WTC11 (cell line): ENCODE results near the gene PARD6A.

Experiments
- CDX4 ChIP-seq: fragments of 250-450 bp; sonication (Bioruptor Pico); IDR thresholded peaks from 2 replicates; pipeline ENCODE4 v1.9.0; 2021; ENCODE audit warnings: moderate library complexity, mild to moderate bottlenecking, inconsistent platforms, borderline replicate concordance
- CREM ChIP-seq: sonication (generic); formaldehyde crosslinking; IDR thresholded peaks from 2 replicates; pipeline ENCODE4 v1.8.1; 2022; ENCODE audit warnings: mild to moderate bottlenecking, missing genetic modification reagents, moderate library complexity
- CTCF ChIP-seq: fragments of 200-600 bp; IDR thresholded peaks from 2 replicates; pipeline ENCODE4 v1.8.0; 2022; ENCODE audit warnings: antibody characterized with exemption
- IRF1 ChIP-seq: sonication (generic); formaldehyde crosslinking; IDR thresholded peaks from 2 replicates; pipeline ENCODE4 v1.8.0; 2023; ENCODE audit warnings: missing genetic modification reagents
- NFYB ChIP-seq: sonication (generic); formaldehyde crosslinking; conservative IDR thresholded peaks from 2 replicates; pipeline ENCODE4 v1.8.0; 2022; ENCODE audit warnings: low read depth, missing genetic modification reagents
- PREB ChIP-seq: sonication (generic); formaldehyde crosslinking; IDR thresholded peaks from 2 replicates; pipeline ENCODE4 v1.8.1; 2022; ENCODE audit warnings: mild to moderate bottlenecking, missing genetic modification reagents, moderate library complexity, borderline replicate concordance
- ZNF416 ChIP-seq: fragments of 250-450 bp; sonication (Bioruptor Pico); IDR thresholded peaks from 2 replicates; pipeline ENCODE4 v1.9.0; 2021; ENCODE audit warnings: mild to moderate bottlenecking, inconsistent platforms
- TF ChIP-seq, protein P1 (sequence below): sonication (generic); formaldehyde crosslinking; IDR thresholded peaks from 2 replicates; pipeline ENCODE4 v1.8.1; 2023; ENCODE audit warnings: mild to moderate bottlenecking, moderate library complexity, missing genetic modification reagents
- TF ChIP-seq, protein P2 (sequence below): sonication (generic); formaldehyde crosslinking; IDR thresholded peaks from 2 replicates; pipeline ENCODE4 v1.8.0; 2022; ENCODE audit warnings: mild to moderate bottlenecking, missing genetic modification reagents
- TF ChIP-seq, protein P3 (sequence below): fragments of 250-450 bp; sonication (Bioruptor Pico); IDR thresholded peaks from 2 replicates; pipeline ENCODE4 v1.9.0; 2021; ENCODE audit warnings: mild to moderate bottlenecking, borderline replicate concordance
- TF ChIP-seq, protein P4 (sequence below): sonication (generic); formaldehyde crosslinking; conservative IDR thresholded peaks from 2 replicates; pipeline ENCODE4 v1.8.1; 2022; ENCODE audit warnings: mild to moderate bottlenecking, missing genetic modification reagents
- TF ChIP-seq, protein P5 (sequence below): sonication (generic); formaldehyde crosslinking; IDR thresholded peaks from 2 replicates; pipeline ENCODE4 v1.8.1; 2023; ENCODE audit warnings: mild to moderate bottlenecking, missing genetic modification reagents, borderline replicate concordance

- TF ChIP-seq CREM (CRISPR knock-in tag) (no peak), IRF1 (CRISPR knock-in tag) (no peak), CTCF (no peak), CDX4 (CRISPR knock-in tag) (no peak), ZNF416 (CRISPR knock-in tag) (no peak), PREB (no peak), NFYB (CRISPR knock-in tag) (no peak)
- TF ChIP-seq, protein P1, sequence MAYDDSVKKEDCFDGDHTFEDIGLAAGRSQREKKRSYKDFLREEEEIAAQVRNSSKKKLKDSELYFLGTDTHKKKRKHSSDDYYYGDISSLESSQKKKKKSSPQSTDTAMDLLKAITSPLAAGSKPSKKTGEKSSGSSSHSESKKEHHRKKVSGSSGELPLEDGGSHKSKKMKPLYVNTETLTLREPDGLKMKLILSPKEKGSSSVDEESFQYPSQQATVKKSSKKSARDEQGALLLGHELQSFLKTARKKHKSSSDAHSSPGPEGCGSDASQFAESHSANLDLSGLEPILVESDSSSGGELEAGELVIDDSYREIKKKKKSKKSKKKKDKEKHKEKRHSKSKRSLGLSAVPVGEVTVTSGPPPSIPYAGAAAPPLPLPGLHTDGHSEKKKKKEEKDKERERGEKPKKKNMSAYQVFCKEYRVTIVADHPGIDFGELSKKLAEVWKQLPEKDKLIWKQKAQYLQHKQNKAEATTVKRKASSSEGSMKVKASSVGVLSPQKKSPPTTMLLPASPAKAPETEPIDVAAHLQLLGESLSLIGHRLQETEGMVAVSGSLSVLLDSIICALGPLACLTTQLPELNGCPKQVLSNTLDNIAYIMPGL (CRISPR knock-in tag): no peak
- TF ChIP-seq, protein P2, sequence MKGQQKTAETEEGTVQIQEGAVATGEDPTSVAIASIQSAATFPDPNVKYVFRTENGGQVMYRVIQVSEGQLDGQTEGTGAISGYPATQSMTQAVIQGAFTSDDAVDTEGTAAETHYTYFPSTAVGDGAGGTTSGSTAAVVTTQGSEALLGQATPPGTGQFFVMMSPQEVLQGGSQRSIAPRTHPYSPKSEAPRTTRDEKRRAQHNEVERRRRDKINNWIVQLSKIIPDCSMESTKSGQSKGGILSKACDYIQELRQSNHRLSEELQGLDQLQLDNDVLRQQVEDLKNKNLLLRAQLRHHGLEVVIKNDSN: no peak
- TF ChIP-seq, protein P3, sequence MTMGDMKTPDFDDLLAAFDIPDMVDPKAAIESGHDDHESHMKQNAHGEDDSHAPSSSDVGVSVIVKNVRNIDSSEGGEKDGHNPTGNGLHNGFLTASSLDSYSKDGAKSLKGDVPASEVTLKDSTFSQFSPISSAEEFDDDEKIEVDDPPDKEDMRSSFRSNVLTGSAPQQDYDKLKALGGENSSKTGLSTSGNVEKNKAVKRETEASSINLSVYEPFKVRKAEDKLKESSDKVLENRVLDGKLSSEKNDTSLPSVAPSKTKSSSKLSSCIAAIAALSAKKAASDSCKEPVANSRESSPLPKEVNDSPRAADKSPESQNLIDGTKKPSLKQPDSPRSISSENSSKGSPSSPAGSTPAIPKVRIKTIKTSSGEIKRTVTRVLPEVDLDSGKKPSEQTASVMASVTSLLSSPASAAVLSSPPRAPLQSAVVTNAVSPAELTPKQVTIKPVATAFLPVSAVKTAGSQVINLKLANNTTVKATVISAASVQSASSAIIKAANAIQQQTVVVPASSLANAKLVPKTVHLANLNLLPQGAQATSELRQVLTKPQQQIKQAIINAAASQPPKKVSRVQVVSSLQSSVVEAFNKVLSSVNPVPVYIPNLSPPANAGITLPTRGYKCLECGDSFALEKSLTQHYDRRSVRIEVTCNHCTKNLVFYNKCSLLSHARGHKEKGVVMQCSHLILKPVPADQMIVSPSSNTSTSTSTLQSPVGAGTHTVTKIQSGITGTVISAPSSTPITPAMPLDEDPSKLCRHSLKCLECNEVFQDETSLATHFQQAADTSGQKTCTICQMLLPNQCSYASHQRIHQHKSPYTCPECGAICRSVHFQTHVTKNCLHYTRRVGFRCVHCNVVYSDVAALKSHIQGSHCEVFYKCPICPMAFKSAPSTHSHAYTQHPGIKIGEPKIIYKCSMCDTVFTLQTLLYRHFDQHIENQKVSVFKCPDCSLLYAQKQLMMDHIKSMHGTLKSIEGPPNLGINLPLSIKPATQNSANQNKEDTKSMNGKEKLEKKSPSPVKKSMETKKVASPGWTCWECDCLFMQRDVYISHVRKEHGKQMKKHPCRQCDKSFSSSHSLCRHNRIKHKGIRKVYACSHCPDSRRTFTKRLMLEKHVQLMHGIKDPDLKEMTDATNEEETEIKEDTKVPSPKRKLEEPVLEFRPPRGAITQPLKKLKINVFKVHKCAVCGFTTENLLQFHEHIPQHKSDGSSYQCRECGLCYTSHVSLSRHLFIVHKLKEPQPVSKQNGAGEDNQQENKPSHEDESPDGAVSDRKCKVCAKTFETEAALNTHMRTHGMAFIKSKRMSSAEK (CRISPR knock-in tag): no peak
- TF ChIP-seq, protein P4, sequence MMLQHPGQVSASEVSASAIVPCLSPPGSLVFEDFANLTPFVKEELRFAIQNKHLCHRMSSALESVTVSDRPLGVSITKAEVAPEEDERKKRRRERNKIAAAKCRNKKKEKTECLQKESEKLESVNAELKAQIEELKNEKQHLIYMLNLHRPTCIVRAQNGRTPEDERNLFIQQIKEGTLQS (CRISPR knock-in tag): no peak
- TF ChIP-seq, protein P5, sequence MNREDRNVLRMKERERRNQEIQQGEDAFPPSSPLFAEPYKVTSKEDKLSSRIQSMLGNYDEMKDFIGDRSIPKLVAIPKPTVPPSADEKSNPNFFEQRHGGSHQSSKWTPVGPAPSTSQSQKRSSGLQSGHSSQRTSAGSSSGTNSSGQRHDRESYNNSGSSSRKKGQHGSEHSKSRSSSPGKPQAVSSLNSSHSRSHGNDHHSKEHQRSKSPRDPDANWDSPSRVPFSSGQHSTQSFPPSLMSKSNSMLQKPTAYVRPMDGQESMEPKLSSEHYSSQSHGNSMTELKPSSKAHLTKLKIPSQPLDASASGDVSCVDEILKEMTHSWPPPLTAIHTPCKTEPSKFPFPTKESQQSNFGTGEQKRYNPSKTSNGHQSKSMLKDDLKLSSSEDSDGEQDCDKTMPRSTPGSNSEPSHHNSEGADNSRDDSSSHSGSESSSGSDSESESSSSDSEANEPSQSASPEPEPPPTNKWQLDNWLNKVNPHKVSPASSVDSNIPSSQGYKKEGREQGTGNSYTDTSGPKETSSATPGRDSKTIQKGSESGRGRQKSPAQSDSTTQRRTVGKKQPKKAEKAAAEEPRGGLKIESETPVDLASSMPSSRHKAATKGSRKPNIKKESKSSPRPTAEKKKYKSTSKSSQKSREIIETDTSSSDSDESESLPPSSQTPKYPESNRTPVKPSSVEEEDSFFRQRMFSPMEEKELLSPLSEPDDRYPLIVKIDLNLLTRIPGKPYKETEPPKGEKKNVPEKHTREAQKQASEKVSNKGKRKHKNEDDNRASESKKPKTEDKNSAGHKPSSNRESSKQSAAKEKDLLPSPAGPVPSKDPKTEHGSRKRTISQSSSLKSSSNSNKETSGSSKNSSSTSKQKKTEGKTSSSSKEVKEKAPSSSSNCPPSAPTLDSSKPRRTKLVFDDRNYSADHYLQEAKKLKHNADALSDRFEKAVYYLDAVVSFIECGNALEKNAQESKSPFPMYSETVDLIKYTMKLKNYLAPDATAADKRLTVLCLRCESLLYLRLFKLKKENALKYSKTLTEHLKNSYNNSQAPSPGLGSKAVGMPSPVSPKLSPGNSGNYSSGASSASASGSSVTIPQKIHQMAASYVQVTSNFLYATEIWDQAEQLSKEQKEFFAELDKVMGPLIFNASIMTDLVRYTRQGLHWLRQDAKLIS (CRISPR knock-in tag): no peak
These were observed 17.0 kb downstream of the PARD6A start for GRCh38 chr16:67677712-67678111.
